Neutrophil (primary cell): ENCODE results near the gene ZNF626.
"Not testable (repeated sequence)": the region's sequence is repeated elsewhere in the genome, so short reads cannot be mapped to it uniquely, and the experiment has no call there.

Experiments
- H3K27ac ChIP-seq: fragments of 200-600 bp; sonication (generic); 2 replicates; pipeline ENCODE4 v1.5.1; 2016; ENCODE audit warnings: mild to moderate bottlenecking, moderate library complexity
- H3K27me3 ChIP-seq: fragments of 200-600 bp; sonication (generic); 2 replicates; pipeline ENCODE4 v1.6.0; 2016; ENCODE audit warnings: mild to moderate bottlenecking
- H3K36me3 ChIP-seq: fragments of 200-600 bp; sonication (generic); 2 replicates; pipeline ENCODE4 v1.5.1; 2017
- H3K4me1 ChIP-seq, 2 experiments: fragments of 200-600 bp in 1 of 2; sonication (generic) in 1 of 2; 1 replicate in 1 of 2; 2 replicates in 1 of 2; pipeline versions ENCODE4 v1.5.1 to v1.6.1; 2013 to 2016; ENCODE audit warnings: low read depth in 1 of 2, low read length in 1 of 2, mild to moderate bottlenecking in 1 of 2, moderate library complexity in 1 of 2; ENCODE audit not compliant: control insufficient read depth in 1 of 2, insufficient read depth in 1 of 2
- H3K4me3 ChIP-seq, 2 experiments: fragments of 200-600 bp in 1 of 2; sonication (generic) in 1 of 2; 1 replicate in 1 of 2; 2 replicates in 1 of 2; pipeline ENCODE4 v1.5.1; 2013 to 2016; ENCODE audit warnings: low read depth in 1 of 2, low read length in 1 of 2, mild to moderate bottlenecking in 1 of 2, moderate library complexity in 1 of 2
- H3K9me3 ChIP-seq: fragments of 200-600 bp; sonication (generic); 2 replicates; pipeline ENCODE4 v1.5.1; 2016
- CTCF ChIP-seq: fragments of 200-600 bp; sonication (generic); IDR thresholded peaks from 2 replicates; pipeline ENCODE4 v1.5.1; 2016; ENCODE audit warnings: antibody characterized with exemption

The ZNF626 gene

GRCh38 chr19:20661150-20661819 lies at the start of gene ZNF626:
ZNF626 (minus strand) TSS chr19:20661571; CDS start chr19:20661446, 125 bp downstream.
- Histone ChIP-seq H3K4me3 (peak within 1 kb of the TSS; percentile 56 to 80), H3K27ac (peak within 1 kb of the TSS; percentile 69), H3K9me3 (peaks cover 4% of the 10 kb centered on the region), H3K36me3 (no peaks in the 10 kb centered on the region), H3K4me1 (peaks cover 2 to 4% of the 10 kb centered on the region in 2 experiments), H3K27me3 (no peaks in the 10 kb centered on the region)
- no peak for TF ChIP-seq CTCF

DNA sequence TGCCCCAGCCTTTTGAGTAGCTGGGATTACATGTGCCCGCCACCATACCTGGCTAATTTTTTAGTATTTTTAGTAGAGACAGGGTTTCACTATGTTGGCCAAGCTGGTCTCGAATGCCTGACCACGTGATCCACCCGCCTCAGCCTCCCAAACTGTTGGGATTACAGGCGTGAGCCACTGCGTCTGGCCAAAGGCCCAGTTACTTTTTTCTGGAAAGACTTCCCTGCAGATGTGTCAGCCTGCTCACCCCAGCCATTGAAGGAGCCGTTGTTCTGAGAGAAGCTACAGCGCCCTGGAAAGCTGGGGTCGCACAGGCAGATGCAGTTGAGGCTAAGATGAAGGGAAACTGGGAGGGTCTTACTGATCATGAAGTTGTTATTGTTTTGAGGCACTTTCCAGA lies 7.9 kb upstream of the ZNF626 start:
- Histone ChIP-seq H3K4me3 (no peak overlapping the region), H3K4me1 (no peaks in the 10 kb centered on the region), H3K9me3 (no peaks in the 10 kb centered on the region), H3K27me3 (no peaks in the 10 kb centered on the region), H3K27ac (no peak overlapping the region), H3K36me3 (no peaks in the 10 kb centered on the region)
- no peak for TF ChIP-seq CTCF

- Histone ChIP-seq H3K27me3 (no peaks in the 10 kb centered on the region), H3K4me1 (no peaks in the 10 kb centered on the region), H3K4me3 (no peak overlapping the region), H3K9me3 (no peaks in the 10 kb centered on the region), H3K27ac (no peak overlapping the region), H3K36me3 (no peaks in the 10 kb centered on the region)
- no peak for TF ChIP-seq CTCF
These were observed 5.9 kb upstream of the ZNF626 start for GRCh38 chr19:20667281-20667680.

DNA sequence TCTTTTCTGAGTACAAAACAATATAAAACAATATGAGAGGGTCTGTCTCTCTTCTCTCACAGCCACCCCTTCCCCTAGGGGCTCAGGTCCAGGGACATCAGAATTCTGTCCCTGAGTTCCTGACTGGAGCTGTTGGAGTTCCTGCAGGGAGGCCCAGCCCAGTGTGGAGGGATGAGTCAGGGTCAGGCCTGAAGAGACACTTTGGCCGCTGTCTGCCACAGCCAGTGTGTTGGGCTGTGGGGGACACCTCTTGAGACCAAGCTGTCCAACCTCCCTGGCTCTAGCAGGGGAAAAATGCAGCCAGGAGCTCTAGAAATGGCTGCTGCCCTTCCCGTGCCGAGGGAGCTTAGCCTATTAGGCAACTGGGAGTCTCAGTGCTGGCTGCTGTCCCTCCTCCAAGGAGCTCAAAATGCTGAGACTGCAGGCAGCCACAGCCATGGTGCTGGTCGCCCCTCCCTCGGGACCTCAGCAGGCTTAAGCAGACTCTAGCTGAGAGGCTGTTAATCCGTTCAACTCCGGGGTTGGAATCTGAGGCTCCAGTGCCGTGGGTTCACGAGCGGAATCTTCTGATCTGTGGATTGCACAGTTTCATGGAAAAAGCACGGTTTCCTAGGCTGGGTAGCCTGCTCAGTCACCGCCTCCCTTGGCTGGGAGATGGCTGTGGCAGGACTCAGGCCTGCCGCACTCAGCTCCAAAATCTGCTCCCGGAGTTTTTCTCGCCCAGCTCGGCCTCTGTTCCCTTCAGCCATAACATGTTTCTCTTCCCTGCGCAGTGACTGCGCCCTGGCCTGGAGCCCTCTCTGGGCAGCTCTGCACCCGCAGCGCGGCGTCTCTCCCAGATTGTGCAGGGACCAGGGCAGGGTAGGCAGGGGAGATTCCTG lies 3.8 kb upstream of the ZNF626 start:
- H3K9me3 ChIP-seq: no peaks in the 10 kb centered on the region
- H3K36me3 ChIP-seq: no peaks in the 10 kb centered on the region
- H3K4me1 ChIP-seq: peaks cover 2 to 4% of the 10 kb centered on the region in 2 experiments
- no peaks in the 10 kb centered on the region for H3K27me3 ChIP-seq
- no peak for TF ChIP-seq CTCF
- no peak overlapping the region for H3K4me3 ChIP-seq
- no peak overlapping the region for H3K27ac ChIP-seq

GRCh38 chr19:20664475-20664874 lies 3.1 kb upstream of the ZNF626 start:
- not testable (repeated sequence) for H3K4me3 ChIP-seq, H3K36me3 ChIP-seq, H3K4me1 ChIP-seq, H3K9me3 ChIP-seq, H3K27me3 ChIP-seq, H3K27ac ChIP-seq
